GM06990 (cell line): Measurements from ENCODE around the gene KCNN3.

Experiments
- DNase-seq: peaks from one replicate; pipeline ENCODE4 v3.0.0-alpha.2; 2011; ENCODE audit not compliant: insufficient read length; ENCODE audit errors: extremely low read depth
- H3K27me3 ChIP-seq: replicated peaks from 2 replicates; pipeline ENCODE4 v1.6.0; 2011; ENCODE audit warnings: low read length; ENCODE audit not compliant: control insufficient read depth, insufficient read depth
- H3K36me3 ChIP-seq: 2 replicates; pipeline ENCODE4 v1.5.1; 2011; ENCODE audit warnings: low read length; ENCODE audit not compliant: control insufficient read depth, insufficient read depth
- H3K4me3 ChIP-seq: replicated peaks from 2 replicates; pipeline ENCODE4 v1.5.1; 2011; ENCODE audit warnings: low read depth, mild to moderate bottlenecking, control low read depth, low read length
- CTCF ChIP-seq: IDR thresholded peaks from 2 replicates; pipeline ENCODE4 v1.5.1; 2011; ENCODE audit warnings: low read length, control low read depth, mild to moderate bottlenecking, inconsistent platforms; ENCODE audit not compliant: insufficient read depth, poor library complexity, severe bottlenecking

The KCNN3 gene

GRCh38 chr1:154725865-154726264 lies 144.2 kb downstream of the KCNN3 start:
- Histone ChIP-seq H3K36me3 (peaks cover 9% of the 10 kb centered on the region), H3K4me3 (no peak overlapping the region), H3K27me3 (no peaks in the 10 kb centered on the region)
- TF ChIP-seq CTCF, result no peak
- DNase-seq, result no peak

GRCh38 chr1:154720328-154721297 lies 149.5 kb downstream of the KCNN3 start:
- no peak for DNase-seq
- no peak for TF ChIP-seq CTCF
- Histone ChIP-seq H3K4me3 (no peak overlapping the region), H3K27me3 (no peaks in the 10 kb centered on the region), H3K36me3 (peaks cover 3% of the 10 kb centered on the region)

GRCh38 chr1:154719586-154720327 lies 150.3 kb downstream of the KCNN3 start:
- no peak for DNase-seq
- Histone ChIP-seq H3K36me3 (peaks cover 3% of the 10 kb centered on the region), H3K27me3 (no peaks in the 10 kb centered on the region), H3K4me3 (no peak overlapping the region)
- TF ChIP-seq CTCF, result no peak

GRCh38 chr1:154718566-154718965 lies 151.5 kb downstream of the KCNN3 start:
- no peak for TF ChIP-seq CTCF
- DNase-seq, result no peak
- Histone ChIP-seq H3K4me3 (no peak overlapping the region), H3K27me3 (no peaks in the 10 kb centered on the region), H3K36me3 (peaks cover 9% of the 10 kb centered on the region)

GRCh38 chr1:154717528-154717924 lies 152.6 kb downstream of the KCNN3 start:
- Histone ChIP-seq H3K4me3 (no peak overlapping the region), H3K27me3 (no peaks in the 10 kb centered on the region), H3K36me3 (peaks cover 8% of the 10 kb centered on the region)
- DNase-seq, result no peak
- TF ChIP-seq CTCF, result no peak
